Keratinocyte (primary cell): Measurements from ENCODE around the gene SIK3. TPM values are rescaled to one million over a fixed set of nuclear protein-coding genes. Genes with fewer than 3 reads are reported as not detected.

ENCODE experiments used
- DNase-seq: peaks from one replicate; pipeline ENCODE4 v3.0.0-alpha.2; 2011; ENCODE audit warnings: low read depth, missing footprints, low spot score
- FAIRE-seq: peaks from 2 replicates; lab custom pipeline; 2011; peaks lifted over from hg19 to GRCh38; lab: Jason Lieb, UNC
- H2AFZ ChIP-seq: 2 replicates; pipeline ENCODE4 v1.6.0; 2012; ENCODE audit warnings: low read length, control low read depth, inconsistent platforms; ENCODE audit not compliant: control insufficient read depth
- H3K27ac ChIP-seq: 2 replicates; pipeline ENCODE4 v1.5.1; 2011; ENCODE audit warnings: low read length; ENCODE audit not compliant: control insufficient read depth, insufficient read depth
- H3K27me3 ChIP-seq: 3 replicates; pipeline ENCODE4 v1.6.0; 2011; ENCODE audit warnings: low read length; ENCODE audit not compliant: control insufficient read depth, insufficient read depth; ENCODE audit errors: extremely low read depth
- H3K36me3 ChIP-seq, 2 experiments: 2 replicates in 1 of 2; 3 replicates in 1 of 2; pipeline ENCODE4 v1.5.1; 2011; ENCODE audit warnings: low read length in 2 of 2, mild to moderate bottlenecking in 1 of 2; ENCODE audit not compliant: control insufficient read depth in 2 of 2, insufficient read depth in 2 of 2; ENCODE audit errors: extremely low read depth in 1 of 2
- H3K4me1 ChIP-seq: 3 replicates; pipeline ENCODE4 v1.5.1; 2011; ENCODE audit warnings: low read length; ENCODE audit not compliant: control insufficient read depth, insufficient read depth; ENCODE audit errors: extremely low read depth
- H3K4me2 ChIP-seq: 3 replicates; pipeline ENCODE4 v1.6.0; 2011; ENCODE audit warnings: low read depth, low read length; ENCODE audit not compliant: control insufficient read depth, insufficient read depth; ENCODE audit errors: extremely low read depth
- H3K4me3 ChIP-seq, 3 experiments: fragments of 200-600 bp in 1 of 3; sonication (generic) in 1 of 3; 2 replicates in 2 of 3; 3 replicates in 1 of 3; pipeline ENCODE4 v1.5.1; 2011 to 2016; ENCODE audit warnings: low read length in 3 of 3, mild to moderate bottlenecking in 3 of 3, control low read depth in 2 of 3, inconsistent platforms in 1 of 3, low read depth in 1 of 3, mixed read lengths in 1 of 3, mixed run types in 1 of 3, moderate library complexity in 1 of 3; ENCODE audit not compliant: control insufficient read depth in 2 of 3, insufficient read depth in 2 of 3; ENCODE audit errors: extremely low read depth in 1 of 3
- H3K79me2 ChIP-seq: 2 replicates; pipeline ENCODE4 v1.6.0; 2012; ENCODE audit warnings: low read length; ENCODE audit not compliant: control insufficient read depth, insufficient read depth
- H3K9ac ChIP-seq: 3 replicates; pipeline ENCODE4 v1.6.0; 2011; ENCODE audit warnings: low read length; ENCODE audit not compliant: control insufficient read depth, insufficient read depth; ENCODE audit errors: extremely low read depth
- H3K9me1 ChIP-seq: 3 replicates; pipeline ENCODE4 v1.6.0; 2011; ENCODE audit warnings: low read length; ENCODE audit not compliant: control insufficient read depth, insufficient read depth; ENCODE audit errors: extremely low read depth
- H3K9me3 ChIP-seq: 2 replicates; pipeline ENCODE4 v1.5.1; 2012; ENCODE audit warnings: low read depth, low read length; ENCODE audit not compliant: control insufficient read depth
- H4K20me1 ChIP-seq: 3 replicates; pipeline ENCODE4 v1.6.0; 2011; ENCODE audit warnings: low read length; ENCODE audit not compliant: control insufficient read depth, insufficient read depth; ENCODE audit errors: extremely low read depth
- EZH2 ChIP-seq: IDR thresholded peaks from one replicate; pipeline ENCODE4 v1.6.1; 2012; ENCODE audit warnings: inconsistent platforms, mild to moderate bottlenecking, low read length, moderate library complexity
- dilution Hi-C: fragments of 300-500 bp; cut with MboI; formaldehyde crosslinking; loops from one replicate; pipeline ENCODE4 v1.7.0; 2020; ENCODE audit warnings: low sequenced_read_pairs; ENCODE audit not compliant: extremely low pct_ligation_motif_present
- polyA plus RNA-seq, 5 experiments: library from polyadenylated mRNA; depleted of rRNA in 3 of 5; stranded (reverse) in 3 of 5; stranded (forward) in 1 of 5; unstranded in 1 of 5; fragments of >200 nt; gene quantifications; 1 replicate in 1 of 5; 2 replicates in 3 of 5; 3 replicates in 1 of 5; pipeline versions ENCODE4 v1.2.1 to v1.2.3, GENCODE V29; 2011 to 2012; ENCODE audit warnings: missing spikeins in 2 of 5, low read depth in 1 of 5, low replicate concordance in 1 of 5
- TF ChIP-seq, protein P1 (sequence below), 3 experiments: IDR thresholded peaks in 1 of 3; conservative IDR thresholded peaks in 1 of 3; optimal IDR thresholded peaks in 1 of 3; 2 replicates in 2 of 3; 3 replicates in 1 of 3; pipeline versions ENCODE3 to v1.5.1; 2011; ENCODE audit warnings: low read length in 3 of 3, mild to moderate bottlenecking in 3 of 3, moderate library complexity in 2 of 3, control low read depth in 1 of 3, inconsistent platforms in 1 of 3; ENCODE audit not compliant: insufficient read depth in 2 of 3; ENCODE audit errors: extremely low read depth in 1 of 3

The SIK3 gene
- polyA plus RNA-seq, 1 donor (not counting 4 experiments of a cell fraction or from before 2014, with no cell fraction given), result 8.2 TPM

DNA sequence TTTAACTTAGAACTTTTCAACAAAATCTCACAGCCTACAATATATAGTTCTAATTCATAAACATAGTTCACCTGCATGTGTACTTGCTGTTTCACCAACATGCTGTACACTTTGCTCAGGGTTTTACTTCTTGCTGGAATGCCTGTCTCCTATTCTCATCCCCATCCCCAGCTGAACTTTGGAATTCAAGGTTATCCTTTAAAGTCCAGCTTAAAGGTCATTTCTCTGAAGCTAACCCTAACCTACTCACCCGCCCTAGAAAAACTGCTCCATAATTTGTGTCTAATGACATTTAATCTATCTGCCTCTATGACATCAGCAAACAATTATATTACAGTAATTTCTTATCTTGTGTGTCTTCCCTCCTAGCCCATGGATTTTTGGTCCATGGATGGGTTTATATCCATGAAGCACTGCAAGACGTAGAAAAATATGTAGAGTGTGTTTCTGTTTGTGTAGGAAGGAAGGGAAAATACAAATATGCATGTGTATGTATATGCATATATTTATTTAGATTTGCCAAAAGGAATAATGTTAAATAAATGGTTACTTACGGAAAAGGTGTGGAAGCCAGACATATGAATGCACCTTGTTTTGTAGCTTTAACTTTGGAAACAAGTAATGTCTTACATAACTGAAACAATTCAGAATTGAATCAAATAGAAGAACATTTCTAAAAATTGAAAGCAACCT lies 161.3 kb downstream of the SIK3 start:
- FAIRE-seq (no peak), DNase-seq (no peak)
- TF ChIP-seq, protein P1, sequence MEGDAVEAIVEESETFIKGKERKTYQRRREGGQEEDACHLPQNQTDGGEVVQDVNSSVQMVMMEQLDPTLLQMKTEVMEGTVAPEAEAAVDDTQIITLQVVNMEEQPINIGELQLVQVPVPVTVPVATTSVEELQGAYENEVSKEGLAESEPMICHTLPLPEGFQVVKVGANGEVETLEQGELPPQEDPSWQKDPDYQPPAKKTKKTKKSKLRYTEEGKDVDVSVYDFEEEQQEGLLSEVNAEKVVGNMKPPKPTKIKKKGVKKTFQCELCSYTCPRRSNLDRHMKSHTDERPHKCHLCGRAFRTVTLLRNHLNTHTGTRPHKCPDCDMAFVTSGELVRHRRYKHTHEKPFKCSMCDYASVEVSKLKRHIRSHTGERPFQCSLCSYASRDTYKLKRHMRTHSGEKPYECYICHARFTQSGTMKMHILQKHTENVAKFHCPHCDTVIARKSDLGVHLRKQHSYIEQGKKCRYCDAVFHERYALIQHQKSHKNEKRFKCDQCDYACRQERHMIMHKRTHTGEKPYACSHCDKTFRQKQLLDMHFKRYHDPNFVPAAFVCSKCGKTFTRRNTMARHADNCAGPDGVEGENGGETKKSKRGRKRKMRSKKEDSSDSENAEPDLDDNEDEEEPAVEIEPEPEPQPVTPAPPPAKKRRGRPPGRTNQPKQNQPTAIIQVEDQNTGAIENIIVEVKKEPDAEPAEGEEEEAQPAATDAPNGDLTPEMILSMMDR (optimal IDR thresholded peaks at IDR 0.05 in 1 of 3, IDR thresholded peaks at IDR 0.05 in 1 of 3, conservative IDR thresholded peaks at IDR 0.05 in 1 of 3; ENCODE audit: extremely low read depth in 1 of 3, insufficient read depth in 2 of 3, low read length in 3 of 3), result no peak
- Histone ChIP-seq H3K9ac (no peak overlapping the region), H3K9me3 (no peaks in the 10 kb centered on the region), H2AFZ (no peak overlapping the region), H3K4me2 (no peak overlapping the region), H3K36me3 (no peaks in the 10 kb centered on the region), H3K4me1 (peaks cover 9% of the 10 kb centered on the region), H4K20me1 (no peaks in the 10 kb centered on the region), H3K27ac (no peak overlapping the region), H3K79me2 (no peaks in the 10 kb centered on the region), H3K9me1 (no peaks in the 10 kb centered on the region), H3K27me3 (no peaks in the 10 kb centered on the region), H3K4me3 (no peak overlapping the region)
- dilution Hi-C loops, result no loop called here

DNA sequence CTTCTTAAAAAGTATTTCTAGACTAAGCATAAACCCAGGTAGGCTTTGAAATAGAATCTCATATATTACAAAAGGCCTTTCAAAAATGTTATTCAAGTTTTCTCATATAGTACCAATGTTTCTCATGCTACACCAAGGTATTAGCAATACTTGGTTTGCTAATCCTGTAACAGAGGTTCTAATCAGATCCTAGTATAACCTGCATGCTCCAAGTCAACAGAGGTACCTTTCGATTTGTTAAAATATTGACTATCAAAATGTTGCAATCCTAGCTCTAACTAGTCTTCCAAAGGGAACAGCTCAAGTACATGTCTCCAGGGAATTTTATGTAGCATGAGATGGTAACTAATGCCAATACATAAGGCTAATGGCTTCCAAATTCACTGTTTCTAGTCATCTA lies 162.7 kb downstream of the SIK3 start:
- H3K27me3 ChIP-seq, result no peaks in the 10 kb centered on the region
- dilution Hi-C loops, result no loop called here
- DNase-seq, result no peak
- H3K27ac ChIP-seq, result no peak overlapping the region
- H3K4me3 ChIP-seq, result no peak overlapping the region
- FAIRE-seq, result no peak
- H3K4me1 ChIP-seq, result peaks cover 20% of the 10 kb centered on the region
- no peaks in the 10 kb centered on the region for H3K79me2 ChIP-seq
- no peaks in the 10 kb centered on the region for H3K36me3 ChIP-seq
- H3K9me1 ChIP-seq, result no peaks in the 10 kb centered on the region
- H2AFZ ChIP-seq, result no peak overlapping the region
- TF ChIP-seq, protein P1 (optimal IDR thresholded peaks at IDR 0.05 in 1 of 3, IDR thresholded peaks at IDR 0.05 in 1 of 3, conservative IDR thresholded peaks at IDR 0.05 in 1 of 3; ENCODE audit: extremely low read depth in 1 of 3, insufficient read depth in 2 of 3, low read length in 3 of 3), result no peak
- TF ChIP-seq EZH2, result no peak
- no peaks in the 10 kb centered on the region for H3K9me3 ChIP-seq
- H3K4me2 ChIP-seq, result no peak overlapping the region
- no peaks in the 10 kb centered on the region for H4K20me1 ChIP-seq
- H3K9ac ChIP-seq, result no peak overlapping the region
